GM18517 (cell line): Measurements from ENCODE around the gene EBI3.
"Not testable (repeated sequence)": the region's sequence is repeated elsewhere in the genome, so short reads cannot be mapped to it uniquely, and the experiment has no call there.

Source experiments
- ATAC-seq: cut with Tn5 transposase; IDR thresholded peaks from one replicate; pipeline ENCODE4 v1.9.1; 2021; ENCODE audit warnings: mild to moderate bottlenecking, moderate library complexity; ENCODE audit not compliant: unreplicated experiment

EBI3 gene

DNA sequence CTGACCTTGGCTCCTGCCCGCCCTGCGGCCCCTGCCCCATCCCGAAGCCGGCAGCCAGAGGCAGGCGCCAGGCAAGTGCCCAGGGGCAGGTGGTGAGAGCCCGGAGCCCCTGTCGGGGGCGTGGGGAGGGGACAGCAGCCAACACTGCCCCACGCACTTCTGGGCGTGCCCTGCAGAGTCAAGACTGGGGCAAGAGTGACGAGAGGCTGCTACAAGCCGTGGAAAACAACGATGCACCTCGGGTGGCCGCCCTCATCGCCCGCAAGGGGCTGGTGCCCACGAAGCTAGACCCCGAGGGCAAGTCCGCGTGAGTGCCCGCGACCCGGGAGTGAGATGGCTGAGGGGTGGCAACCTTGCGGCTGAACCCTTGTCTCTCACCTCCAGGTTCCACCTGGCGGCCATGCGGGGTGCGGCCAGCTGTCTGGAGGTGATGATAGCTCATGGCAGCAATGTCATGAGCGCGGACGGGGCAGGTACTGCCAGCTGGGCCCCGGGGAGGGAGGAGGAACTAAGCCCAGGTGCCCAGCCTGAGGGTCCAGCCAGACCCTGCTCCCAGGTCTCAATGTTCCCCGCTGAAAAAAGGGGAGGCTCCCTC, 29.5 kb upstream of the EBI3 start:
- ATAC-seq = no peak

DNA sequence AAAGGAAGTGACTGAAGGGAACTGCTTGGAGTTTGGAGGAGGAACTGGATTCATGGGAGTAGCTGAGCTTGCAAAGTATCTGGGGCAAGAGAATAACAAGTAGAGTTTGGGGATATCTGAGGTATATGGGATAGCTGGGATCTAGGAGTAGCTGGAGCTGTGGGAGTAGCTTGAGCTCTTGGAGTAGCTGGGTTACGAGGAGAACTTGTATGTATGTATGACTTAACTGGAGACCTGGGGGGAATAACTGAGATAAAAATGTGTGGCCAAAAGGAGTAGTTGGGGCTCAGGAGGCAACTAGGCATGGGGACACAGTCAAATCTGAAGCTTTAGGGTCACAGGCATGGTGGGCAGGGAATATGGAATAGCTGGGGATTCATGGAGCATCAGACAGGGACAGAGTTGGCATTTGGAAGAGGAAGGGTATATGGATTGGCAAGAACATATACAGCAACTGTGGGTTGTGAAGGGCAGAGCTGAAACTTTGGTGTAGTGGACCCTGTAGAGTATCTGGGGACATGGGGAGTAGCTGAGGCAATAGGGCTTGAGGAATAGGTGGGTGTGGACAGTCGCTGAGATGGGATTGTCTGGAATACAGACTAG, 28.3 kb upstream of the EBI3 start:
- no peak for ATAC-seq

DNA sequence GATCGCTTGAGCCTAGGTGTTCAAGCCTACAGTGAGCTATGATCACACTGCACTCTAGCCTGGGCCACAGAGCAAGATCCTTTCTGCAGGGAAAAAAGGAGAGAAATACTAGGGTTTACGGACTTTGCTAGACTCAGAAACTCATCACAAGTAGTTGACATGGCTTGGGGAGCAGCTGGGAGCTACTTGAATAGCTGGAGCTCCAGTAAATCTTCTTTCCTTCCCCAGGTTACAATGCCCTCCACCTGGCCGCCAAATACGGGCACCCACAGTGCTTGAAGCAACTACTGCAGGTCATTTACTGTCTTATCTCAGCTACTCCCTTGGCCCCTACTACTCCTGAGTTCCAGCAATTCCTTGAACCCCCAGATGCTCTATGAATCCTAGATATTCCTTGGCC, 27.5 kb upstream of the EBI3 start:
- ATAC-seq = no peak

DNA sequence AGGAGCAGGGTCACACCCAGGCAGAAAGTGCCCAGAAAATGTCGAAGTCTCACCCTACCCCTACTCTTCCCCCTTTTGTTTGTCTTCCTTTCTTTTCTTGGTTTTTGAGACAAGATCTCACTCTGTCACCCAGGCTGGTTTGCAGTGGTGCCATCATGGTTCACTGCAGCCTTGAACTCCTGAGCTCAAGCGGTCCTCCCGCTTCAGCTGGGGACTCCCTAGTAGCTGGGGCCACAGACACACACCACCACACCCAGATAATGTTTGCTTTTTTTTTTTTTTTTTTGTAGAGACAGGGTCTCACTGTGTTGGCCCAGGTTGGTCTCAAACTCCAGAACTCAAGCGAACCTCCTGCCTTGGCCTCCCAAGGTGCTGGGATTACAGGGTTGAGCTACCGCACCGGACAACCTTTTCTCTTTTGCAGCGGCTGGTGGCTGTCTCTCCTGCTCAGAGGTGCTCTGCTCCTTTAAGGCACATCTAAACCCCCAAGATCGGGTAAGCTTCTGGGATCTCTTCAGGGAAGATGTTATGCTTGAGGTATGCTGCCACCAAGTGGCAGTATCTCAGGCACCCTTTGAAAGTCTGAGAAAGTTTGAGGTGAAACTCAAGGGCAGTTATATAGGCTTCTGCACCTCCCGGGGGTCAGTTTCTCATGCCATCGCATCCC, 22.4 kb upstream of the EBI3 start:
- ATAC-seq = no peak

DNA sequence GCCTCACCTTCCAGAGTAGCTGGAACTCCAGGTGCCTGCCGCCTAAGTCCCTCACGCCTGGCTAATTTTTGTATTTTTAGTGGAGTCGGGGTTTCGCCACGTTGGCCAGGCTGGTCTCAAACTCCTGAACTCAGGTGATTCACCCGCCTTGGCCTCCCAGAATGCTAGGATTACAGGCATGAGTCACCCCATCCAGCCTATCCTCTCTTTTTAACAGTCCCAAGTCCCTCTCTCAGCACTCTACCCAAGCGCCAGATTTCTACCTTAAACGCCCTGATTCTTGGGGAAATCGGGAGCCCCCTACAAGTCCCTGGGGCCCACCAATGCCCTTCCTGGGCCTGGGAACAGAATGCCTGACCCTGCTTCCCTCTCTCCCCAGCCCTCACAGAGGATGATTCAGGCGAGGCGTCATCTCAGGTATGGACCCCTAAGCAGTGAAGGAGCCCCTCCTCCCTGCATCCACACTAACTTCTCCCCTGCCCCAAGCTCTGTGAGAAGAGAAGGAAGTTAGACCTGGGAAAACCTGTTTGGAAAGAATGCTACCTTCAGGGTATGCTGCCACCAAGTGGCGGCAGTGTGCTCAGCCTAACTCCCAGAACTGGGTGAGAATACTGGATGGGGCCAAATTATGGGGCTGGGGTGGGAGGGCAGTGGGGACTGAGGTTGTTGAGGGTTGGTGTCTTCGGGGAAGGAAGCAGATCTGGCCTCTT, 20.8 kb upstream of the EBI3 start:
- ATAC-seq = no peak

DNA sequence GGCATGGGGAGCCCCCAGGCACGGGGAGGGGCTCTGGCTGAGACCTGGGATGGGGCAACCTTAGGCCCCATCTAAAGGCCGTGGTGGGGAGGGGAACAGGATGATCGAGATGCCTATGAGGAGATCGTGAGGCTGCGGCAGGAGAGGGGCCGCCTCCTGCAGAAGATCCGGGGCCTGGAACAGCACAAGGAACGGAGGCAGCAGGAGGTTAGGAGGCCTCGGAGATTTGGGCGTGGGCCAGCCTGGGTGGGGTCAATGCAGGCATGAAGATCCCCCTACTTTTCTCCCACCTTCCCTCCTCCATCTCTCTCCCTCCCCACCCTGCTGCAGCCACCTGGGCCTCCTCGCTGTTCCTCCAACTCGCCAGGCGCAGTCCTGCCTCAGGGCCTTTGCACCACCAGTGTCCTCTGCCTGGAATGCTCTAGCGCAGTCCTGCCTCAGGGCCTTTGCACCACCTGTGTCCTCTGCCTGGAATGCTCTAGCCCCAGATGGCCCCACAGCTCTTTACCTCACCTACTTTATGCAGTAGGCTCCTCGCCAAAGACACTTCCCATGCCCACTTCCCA, 19.1 kb upstream of the EBI3 start:
- ATAC-seq = no peak

DNA sequence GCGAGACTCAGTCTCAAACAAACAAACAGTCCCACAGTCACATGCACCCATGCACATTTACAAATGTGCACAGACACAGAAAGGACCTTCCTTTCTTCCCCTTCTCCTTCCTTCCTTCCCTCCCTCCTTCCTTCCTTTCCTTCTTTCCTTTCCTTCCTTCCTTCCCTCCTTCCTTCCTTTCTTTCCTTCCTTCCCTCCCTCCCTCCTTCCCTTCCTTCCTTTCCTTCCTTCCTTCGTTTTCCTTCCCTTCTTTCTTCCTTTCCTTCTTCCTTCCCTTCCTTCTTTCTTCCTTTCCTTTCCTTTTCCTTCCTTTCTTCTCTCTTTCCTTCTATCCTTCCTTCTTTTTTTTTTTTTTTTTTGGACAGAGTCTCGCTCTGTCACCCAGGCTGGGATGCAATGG, 16.2 kb upstream of the EBI3 start:
- ATAC-seq = no peak

DNA sequence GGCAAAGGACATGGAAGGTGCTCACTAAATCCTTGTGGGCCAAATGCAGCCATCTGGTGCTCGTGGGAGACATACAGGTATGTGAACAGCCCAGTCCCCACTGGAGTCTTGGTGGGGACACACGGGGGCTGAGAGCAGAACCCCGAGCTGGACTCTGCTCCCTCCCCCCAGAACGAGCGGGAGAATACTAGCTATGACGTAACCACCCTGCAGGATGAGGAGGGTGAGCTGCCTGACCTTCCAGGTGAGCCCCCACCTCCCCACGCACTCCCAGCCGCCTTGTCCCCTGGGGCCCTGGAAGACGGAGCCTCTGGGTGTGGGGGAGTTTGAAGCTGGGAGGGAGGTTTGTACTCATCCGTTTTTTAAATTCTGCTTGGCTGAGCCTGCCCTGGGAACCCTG, 13.5 kb upstream of the EBI3 start:
- no peak for ATAC-seq

DNA sequence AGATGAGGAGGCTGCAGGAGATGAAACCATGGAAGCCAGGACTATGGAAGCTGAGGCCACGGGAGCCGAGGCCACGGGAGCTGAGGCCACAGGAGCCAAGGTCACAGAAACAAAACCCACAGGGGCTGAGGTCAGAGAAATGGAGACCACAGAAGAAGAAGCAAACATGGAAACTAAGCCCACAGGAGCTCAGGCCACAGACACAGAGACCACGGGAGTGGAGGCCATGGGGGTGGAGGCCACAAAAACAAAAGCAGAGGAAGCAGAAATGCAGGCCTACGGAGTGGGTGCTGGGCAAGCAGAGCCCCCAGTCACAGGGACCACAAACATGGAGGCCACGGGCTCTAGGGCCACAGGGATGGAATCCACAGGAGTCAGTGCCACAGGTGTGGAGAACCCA, 12.5 kb upstream of the EBI3 start:
- ATAC-seq = no peak

DNA sequence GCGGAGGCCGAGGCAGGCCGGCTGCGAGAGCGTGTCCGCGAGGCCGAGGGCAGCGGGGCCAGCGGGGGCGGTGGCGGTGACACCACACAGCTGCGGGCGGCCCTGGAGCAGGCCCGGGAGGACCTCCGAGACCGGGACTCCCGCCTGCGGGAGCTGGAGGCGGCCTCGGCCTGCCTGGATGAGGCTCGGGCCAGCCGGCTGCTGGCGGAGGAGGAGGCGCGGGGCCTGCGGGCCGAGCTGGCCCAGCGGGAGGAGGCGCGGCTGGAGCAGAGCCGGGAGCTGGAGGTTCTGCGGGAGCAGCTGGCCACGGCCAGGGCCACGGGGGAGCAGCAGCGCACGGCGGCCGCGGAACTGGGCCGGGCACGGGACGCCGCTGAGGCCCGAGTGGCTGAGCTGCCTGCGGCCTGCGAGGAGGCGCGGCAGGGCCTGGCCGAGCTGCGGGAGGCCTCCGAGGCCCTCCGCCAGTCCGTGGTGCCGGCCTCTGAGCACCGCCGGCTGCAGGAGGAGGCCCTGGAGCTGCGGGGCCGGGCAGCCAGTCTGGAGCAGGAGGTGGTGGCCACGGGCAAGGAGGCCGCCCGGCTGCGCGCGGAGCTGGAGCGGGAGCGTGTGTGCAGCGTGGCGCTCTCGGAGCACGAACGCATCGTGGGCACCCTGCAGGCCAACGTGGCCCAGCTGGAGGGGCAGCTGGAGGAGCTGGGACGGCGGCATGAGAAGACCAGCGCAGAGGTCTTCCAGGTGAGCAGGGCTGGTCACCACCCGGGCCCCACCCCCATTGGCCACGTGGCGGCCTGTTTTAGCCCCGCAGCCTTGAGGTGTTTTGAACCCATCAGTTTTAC, 11.7 kb upstream of the EBI3 start:
- no peak for ATAC-seq

DNA sequence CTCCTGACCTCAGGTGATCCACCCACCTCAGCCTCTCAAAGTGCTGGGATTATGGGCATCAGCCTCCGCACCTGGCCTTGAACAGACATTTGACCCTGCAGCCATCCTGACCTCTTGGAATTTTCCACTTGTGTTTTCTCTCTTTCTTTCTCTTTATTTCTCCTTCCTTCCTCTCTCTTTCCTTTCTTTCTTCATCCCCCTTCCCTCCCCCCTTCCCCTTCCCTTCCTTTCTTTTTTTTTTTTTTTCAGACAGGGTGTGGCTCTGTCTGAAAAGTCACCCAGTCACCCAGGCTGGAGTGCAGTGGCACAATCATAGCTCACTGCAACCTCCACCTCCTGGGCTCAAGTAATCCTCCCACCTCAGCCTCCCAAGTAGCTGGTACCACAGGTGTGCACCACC, 10.8 kb upstream of the EBI3 start:
- not testable (repeated sequence) for ATAC-seq

DNA sequence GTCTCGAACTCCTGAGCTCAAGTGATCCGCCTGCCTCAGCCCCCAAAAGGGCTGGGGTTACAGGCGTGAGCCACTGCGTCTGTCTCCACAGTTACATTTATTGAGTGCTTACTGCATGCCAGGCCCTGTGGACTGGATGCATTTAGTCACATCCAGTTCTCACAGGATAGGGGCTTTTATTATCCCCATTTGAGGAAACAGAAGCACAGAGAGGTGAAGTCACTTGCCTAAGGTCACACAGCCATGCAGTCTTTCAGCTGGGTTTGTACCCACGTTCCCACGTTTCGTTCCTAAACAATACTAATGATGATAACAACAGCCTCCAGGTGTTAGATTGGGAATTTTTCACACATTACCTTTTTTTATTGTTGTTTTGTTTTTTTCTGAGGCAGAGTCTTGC, 9.1 kb upstream of the EBI3 start:
- no peak for ATAC-seq

DNA sequence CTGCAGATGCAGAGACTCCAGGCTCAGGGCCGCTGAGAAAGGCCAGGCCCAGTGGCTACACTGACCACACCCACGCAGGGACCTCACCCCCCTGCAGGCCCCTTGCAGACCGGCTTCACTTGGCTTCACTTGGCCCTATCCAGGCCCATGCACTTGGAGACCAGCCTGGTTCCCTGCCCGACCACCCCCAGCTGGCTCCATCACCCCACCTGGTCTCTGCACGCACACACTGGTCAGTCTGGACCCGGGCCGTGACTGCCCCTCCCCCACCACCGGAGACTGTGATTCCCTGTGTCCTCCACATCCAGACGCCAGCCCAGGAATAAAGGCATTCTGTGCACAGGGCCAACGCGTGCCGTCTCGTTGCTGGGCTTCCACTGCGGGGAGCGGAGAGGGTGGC, 4.9 kb upstream of the EBI3 start:
- no peak for ATAC-seq

DNA sequence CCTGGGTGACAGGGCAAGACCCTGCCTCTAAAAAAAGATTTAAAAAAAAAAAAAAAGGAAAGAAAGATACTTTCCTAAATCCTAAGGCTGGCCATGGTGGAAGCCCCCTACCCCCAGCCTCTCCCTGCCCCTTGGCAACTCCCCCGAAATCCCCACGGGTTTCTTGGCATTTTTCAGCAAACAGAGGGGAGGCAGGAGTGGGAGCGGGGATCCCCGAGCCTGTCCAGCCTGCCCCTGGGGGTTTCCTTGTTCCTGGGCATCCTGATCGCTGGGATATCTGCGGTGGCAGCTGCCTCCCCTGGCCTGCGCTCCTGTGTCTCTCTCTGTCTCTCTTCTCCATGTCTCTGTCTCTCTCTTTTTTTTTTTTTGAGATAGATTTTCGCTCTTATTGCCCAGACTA, 3.4 kb upstream of the EBI3 start:
- ATAC-seq = no peak

DNA sequence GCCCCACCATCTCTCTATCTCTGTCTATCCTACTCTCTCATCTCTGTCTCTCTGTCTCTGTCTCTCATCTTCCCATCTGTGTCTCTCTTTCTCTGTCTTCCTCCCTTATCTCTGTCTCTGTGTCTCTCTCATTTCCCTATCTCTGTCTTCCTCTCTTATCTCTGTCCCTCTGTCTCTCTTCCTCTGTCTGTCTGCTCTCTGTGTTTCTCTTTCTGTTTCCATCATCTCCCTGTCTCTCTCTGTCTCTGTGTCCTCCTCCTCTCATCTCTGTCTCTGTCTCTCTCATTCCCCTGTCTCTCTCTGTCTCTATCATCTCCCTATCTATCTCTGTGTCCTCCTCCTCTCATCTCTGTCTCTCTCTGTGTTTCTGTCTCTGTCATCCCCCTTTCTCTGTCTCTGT, 1.6 kb upstream of the EBI3 start:
- ATAC-seq = no peak

DNA sequence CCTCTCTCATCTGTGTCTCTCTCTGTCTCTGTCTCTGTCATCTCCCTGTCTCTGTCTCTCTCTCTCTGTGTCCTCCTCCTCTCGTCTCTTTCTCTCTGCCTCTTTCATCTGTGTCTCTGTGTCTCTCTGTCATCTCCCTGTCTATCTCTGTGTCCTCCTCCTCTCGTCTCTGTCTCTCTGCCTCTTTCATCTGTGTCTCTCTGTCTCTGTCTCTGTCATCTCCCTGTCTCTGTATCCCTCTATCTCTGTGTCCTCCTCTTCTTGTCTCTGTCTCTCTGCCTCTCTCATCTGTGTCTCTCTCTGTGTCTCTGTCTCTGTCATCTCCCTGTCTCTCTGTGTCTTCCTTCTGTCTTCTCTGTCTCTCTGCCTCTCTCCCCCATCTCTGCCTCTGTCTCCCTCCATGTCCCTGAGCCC, 551 bp upstream of the EBI3 start:
- no peak for ATAC-seq

DNA sequence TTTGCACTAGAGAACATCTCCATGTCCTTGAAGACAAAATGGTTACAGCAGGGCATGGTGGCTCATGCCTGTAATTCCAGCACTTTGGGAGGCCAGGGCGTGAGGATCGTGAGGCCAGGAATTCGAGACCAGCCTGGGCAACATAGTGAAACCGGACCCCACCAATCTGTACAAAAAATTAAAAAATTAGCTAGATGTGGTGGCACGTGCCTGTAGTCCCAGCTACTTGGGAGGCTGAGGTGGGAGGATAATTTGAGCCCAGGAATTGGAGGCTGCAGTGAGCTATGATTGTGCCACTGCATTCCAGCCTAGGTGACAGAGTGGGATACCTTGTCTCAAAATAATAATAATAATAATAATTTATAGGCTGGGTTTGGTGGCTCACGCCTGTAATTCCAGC, 914 bp downstream of the EBI3 start:
- not testable (repeated sequence) for ATAC-seq

DNA sequence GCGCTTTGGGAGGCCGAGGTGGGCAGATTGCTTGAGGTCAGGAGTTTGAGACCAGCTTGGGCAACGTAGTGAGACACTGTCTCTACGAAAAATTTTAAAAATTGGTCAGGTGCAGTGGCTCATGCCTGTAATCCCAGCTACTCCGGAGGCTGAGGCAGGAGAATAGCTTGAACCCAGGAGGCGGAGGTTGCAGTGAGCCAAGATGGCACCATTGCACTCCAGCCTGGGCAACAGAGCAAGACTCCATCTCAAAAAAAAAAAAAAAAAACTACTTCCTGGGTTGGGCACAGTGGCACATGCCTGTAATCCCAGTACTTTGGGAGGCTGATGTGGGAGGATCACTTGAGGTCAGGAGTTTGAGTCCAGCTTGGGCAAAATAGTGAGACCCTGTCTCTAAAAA, 2.2 kb downstream of the EBI3 start:
- ATAC-seq = not testable (repeated sequence)

DNA sequence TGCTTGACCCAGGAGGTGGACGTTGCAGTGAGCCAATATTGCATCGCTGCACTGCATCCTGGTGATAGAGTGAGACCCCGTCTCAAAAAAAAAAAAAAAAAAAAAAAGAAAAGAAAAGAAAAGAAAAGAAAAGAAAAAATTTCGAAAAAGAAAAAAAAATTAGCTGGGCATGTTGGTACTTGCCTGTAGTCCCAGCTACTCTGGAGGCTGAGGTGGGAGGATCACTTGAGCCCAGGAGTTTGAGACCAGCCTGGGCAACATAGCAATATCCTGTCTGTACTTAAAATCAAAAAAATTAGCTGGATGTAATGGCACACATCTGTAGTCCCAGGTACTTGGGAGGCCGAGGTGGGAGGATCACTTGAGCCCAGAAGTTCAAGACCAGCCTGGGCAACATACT, 2.8 kb downstream of the EBI3 start:
- not testable (repeated sequence) for ATAC-seq

DNA sequence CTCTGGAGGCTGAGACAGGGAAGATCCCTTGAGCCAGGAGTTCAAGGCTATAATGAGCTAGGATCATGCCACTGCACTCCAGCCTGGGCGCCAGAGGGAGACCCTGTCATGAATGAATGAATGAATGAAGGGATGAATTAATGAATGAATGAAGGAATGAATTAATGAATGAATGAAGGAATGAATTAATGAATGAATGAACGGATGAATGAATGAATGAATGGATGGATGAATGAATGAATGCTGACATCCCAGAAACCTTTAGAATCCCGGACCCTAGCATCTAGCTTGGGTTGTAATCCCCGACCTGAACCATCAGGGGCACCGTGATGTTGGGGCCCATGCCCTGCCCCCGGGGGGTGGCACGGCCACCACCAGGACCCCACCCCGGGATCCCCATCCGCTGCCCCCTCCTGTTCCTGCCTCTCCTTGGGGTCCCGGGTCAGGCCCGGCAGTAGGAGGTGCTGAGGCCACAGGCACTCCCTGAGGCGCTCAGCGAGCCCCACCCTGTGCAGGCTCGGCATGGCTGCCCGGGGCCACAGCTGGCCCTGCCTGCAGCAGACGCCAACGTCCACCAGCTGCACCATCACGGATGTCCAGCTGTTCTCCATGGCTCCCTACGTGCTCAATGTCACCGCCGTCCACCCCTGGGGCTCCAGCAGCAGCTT, 3.4 kb downstream of the EBI3 start:
- ATAC-seq = no peak
